Hematopoietic multipotent progenitor cell (in vitro differentiated cells): ENCODE measurements around the gene ZMYND15. TPM values are rescaled to one million over a fixed set of nuclear protein-coding genes. Genes with fewer than 3 reads are reported as not detected.
A peak's percentile ranks its signal among the peaks of the same experiment; 100 is the strongest.
"Not testable (repeated sequence)": the region's sequence is repeated elsewhere in the genome, so short reads cannot be mapped to it uniquely, and the experiment has no call there.

Experiments used
- DNase-seq, 3 donors: peaks; one replicate each; pipeline ENCODE4 v3.0.0-alpha.2; 2011 to 2015; ENCODE audit warnings: low read depth in 2 of 3, low spot score in 2 of 3
- total RNA-seq: library from RNA; depleted of rRNA; stranded (reverse); fragments of >200 nt; gene quantifications from one replicate; pipeline ENCODE4 v1.2.3, GENCODE V29; 2012

Gene ZMYND15
- total RNA-seq, 1 donor, result under 0.01 TPM

DNA sequence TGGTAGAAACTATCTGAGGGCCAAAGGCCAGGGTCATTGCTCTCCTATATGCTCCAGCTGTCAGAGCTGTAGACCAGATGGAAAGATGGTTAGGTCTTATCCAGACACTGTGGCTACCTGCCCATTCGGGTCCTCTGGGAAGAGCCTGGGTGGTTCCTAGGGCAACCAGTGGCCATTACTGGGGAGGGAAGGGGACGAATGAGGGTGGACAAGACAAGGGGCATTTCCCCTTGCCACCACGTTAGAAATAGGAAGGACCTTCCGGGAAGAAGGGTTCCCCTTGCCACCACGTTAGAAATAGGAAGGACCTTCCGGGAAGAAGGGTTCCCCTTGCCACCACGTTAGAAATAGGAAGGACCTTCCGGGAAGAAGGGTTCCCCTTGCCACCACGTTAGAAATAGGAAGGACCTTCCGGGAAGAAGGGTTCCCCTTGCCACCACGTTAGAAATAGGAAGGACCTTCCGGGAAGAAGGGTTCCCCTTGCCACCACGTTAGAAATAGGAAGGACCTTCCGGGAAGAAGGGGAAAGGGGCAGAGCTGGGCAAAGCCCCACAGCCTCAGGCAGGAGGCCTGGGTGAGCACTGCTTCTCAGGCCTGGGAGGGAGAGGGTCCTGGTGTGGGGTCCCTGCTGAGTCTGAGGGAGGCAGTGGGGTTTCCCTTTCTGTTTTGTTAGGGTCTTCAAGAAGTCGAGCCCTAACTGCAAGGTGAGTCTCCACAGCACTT, 25.1 kb upstream of the ZMYND15 start:
- DNase-seq, result not testable (repeated sequence)

DNA sequence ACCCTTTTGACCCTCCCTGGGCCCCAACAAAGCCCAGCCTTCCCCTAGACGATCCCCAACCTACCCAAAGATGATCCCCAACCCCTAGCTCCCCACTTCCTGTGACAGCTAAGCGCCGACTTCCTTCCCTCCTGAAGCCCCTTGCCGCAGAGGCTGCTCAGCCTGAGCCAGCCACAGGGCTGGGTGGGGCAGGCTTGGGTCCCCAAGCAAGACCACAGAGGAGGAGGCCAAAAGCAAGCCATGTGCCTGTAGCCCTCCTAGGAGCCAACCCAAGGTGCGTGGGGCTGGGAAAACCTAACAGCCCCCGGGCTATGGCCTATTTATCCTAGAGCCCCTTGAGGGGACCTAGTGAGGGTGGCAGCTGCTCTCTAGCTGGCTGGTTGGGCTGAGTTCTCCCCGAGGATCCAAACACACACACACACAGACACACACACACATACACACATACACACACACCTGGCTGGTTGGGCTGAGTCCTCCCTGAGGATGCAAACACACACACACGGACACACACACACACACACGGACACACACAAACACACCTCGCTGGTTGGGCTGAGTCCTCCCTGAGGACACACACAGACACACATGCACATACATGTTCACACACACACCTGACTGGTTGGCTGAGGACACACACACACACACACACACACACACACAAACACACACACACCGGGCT, 24.4 kb upstream of the ZMYND15 start:
- DNase-seq, result peak in 2 of 3 donors; percentile 66 to 73

DNA sequence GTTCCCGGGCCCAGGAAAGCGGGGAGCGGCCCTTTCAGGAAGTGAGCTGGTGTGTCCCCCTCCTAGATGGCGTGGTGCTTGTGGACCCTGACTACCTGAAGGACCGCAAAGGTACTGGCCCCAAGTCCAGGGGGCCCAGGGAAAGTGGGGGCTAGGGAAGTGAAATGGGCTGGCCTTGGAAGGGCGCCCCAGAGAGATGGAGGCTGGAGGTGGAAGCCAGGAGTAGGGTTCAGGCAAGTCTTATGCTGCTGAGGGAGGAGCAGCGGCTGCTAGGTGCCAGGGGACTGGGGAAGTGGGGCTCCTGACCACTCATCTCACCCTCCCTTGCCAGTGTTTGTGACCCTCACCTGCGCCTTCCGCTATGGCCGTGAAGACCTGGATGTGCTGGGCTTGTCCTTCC, 23.6 kb upstream of the ZMYND15 start:
- DNase-seq, result no peak

DNA sequence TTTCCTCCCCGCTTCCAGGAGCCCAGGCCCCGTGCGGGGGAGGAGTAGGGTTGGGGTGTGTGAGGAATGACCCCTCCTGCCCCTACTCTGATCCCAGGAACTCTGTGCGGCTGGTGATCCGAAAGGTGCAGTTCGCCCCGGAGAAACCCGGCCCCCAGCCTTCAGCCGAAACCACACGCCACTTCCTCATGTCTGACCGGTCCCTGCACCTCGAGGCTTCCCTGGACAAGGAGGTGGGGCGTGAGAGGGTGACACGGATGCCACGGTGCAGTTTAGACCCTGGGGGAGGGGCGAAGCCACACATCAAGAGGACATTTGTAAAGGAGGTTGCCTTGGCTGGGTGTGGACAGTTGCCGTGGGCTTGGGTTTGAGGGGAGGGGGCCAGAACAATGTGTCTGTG, 21.8 kb upstream of the ZMYND15 start:
- DNase-seq, result no peak

DNA sequence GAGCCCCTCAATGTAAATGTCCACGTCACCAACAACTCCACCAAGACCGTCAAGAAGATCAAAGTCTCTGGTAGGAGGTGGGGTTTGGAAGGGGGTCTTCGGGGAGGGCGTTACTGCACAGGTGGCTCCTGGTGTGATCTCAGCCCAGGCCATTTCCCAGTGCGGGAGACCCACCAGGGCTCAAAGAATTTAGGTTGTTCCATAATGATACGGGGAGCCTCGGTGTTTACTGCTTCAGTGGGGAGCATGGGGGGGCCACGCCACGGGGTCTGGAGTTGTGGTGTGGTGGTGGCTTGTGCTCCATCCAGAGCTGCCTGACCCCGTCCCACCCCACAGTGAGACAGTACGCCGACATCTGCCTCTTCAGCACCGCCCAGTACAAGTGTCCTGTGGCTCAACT, 21.4 kb upstream of the ZMYND15 start:
- DNase-seq, result no peak

DNA sequence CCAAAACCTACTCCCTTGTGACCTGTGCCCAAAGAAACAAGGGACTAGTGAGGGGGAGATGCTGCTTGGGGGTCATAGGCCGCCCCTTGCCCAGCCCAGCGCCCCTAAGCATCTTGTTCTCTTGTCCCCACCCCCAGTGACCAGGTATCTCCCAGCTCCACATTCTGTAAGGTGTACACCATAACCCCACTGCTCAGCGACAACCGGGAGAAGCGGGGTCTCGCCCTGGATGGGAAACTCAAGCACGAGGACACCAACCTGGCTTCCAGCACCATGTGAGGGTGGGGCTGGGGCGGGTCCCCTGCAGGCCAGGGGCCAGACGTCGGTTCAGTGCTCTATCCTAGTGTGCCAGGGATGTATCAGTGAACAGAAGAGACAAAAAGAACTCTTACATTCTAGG, 20.5 kb upstream of the ZMYND15 start:
- DNase-seq, result no peak

DNA sequence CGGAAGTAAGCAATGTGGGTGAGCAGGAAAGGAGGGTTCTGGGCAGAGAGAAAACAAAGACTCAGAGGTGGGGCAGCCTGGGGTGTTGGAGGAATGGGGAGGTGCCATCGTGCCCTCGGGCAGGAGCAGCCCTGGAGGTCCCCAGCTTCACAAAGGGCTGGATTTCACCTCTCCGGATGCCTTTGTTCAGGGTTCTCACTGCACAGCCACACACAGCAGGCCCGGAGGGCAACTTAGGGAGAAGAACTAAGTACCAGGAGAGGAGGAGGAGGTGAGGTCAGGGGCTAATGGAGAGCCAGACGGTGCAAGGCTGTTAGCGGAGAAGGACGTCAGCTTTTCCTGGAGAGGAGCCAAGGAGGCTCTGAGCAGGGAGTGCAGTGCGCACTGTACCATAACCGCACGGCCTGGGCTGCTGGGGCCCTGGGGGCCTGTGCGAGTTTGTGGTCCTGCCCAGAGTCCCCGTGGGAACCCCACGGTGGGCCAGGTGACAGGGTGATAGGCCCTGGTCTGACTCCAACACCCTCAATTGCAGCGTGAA, 19.9 kb upstream of the ZMYND15 start:
- no peak for DNase-seq

DNA sequence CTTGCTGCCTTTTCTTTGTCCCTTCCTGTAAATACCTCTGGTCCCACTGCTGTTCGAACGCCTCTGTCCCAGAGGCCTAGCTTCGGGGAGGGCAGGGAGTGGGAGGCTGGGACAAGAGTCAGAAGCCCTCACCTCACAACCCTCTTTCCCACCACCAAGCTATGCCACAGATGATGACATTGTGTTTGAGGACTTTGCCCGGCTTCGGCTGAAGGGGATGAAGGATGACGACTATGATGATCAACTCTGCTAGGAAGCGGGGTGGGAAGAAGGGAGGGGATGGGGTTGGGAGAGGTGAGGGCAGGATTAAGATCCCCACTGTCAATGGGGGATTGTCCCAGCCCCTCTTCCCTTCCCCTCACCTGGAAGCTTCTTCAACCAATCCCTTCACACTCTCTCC, 18.8 kb upstream of the ZMYND15 start:
- DNase-seq, result no peak

DNA sequence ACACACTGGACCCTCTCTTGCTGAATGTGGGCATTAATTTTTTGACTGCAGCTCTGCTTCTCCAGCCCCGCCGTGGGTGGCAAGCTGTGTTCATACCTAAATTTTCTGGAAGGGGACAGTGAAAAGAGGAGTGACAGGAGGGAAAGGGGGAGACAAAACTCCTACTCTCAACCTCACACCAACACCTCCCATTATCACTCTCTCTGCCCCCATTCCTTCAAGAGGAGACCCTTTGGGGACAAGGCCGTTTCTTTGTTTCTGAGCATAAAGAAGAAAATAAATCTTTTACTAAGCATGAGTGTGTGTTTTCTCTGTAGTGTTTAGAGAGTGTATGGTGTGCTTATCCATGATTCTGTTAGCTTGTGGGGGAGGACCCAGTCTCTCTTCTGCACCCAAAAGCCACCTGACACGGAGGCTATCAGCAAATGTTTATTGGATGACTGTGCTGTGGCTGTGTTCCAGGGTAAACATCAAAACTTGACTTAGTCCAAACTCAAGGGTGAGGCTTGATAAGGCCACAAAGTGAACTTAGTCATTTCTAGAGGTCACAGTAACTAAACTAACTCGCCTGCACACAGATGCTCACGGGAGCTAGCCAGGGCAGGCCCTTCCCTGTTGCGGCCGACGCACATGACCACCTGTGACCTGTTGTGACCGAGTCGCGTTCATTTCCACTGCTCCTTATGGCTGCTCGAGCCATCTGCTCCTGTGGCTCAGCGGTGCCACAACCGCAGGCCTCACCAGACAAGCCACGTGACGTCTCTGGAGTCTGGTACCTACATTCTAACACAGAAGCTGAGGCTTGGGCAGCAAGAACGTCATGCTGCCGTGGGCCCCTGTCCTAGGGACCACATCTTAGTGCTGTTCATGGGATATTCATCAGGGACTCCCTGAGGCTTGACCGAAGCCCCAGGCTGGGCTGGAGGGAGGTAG, 18.2 kb upstream of the ZMYND15 start:
- no peak for DNase-seq

DNA sequence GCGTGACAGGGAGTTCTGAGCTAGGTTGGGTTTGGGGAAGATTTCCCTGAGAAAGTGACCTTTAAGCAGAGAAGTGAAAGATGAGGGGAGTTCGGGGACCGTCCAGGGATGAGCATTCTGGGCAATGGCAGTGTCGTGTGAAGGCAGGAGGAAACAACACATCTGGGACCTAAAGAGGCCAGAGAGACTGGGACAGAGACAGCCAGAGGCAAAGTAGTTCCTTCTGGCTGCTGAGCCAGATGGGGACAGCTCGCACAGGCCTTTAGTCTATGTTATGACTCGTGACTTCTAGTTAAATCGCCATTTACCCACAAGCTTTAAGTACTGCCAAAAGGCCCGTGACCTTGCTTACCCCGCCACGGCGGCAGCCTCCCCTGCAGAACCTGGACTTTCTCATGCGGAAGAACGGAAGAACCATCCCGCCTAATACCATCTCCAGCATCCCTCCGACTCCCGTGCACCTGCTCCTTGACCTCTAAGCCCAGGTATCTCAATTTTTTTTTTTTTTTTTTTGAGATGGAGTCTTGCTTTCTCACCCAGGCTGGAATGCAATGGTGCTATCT, 16.9 kb upstream of the ZMYND15 start:
- DNase-seq, result no peak

DNA sequence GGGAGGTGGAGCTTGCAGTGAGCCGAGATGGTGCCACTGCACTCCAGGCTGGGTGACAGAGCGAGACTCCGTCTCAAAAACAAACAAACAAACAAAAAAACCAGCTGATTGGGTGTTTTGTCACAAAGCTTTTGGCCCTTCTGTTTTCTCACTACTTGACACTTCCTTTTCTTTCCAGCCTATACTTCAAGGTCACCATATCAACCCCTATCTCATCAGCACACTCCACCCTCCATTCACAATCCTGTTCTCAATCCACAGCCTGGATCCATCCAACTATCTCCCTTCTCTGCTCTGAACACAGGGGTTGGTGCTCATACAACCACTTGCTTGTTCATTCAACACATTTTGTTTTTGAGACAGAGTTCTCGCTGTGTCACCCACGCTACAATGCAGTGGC, 15.0 kb upstream of the ZMYND15 start:
- DNase-seq, result no peak

DNA sequence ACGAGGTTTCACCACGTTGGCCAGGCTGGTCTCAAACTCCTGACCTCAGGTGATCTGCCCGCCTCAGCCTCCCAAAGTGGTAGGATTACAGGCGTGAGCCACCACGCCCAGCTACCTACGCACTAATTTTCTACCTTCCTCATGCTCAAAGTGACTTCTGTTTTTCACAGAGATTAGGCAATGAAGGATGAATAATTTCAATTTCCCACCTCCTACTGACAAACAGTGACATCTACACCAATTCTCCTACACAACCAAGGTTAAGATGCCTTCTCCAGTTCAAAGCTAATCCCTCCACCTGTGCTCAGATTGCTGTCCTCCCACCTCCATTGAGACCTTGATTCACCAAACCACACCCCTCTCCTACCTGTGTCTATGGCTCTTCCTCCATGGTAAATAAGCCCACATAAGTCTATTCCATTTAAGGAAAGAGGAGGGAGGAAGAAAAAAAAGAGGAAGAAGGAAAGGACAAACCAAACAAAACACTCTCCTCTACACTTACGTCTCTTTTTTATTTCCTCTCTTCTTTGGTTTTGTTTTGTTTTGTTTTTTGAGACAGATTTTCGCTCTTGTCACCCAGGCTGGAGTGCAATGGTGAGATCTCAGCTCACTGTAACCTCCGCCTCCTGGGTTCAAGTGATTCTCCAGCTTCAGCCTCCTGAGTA, 13.9 kb upstream of the ZMYND15 start:
- DNase-seq, result peak in 1 of 3 donors; percentile 20

DNA sequence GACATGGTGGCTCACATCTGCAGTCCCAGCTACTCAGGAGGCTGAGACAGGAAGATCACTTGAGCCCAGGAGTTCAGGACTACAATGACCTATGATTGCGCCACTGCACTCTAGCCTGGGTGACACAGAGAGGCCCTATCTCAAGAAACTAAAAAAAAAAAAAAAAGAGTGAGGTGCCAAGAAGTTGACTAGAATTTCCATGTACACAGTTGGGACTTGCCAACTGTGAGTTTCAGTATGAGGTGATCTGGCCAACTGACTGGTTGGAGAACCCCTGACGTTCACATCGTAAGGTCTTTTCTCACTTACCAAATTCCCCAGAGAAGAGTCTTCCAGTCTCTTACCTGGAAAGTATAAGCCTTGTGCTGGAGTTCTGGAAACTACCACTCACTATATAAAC, 11.5 kb upstream of the ZMYND15 start:
- no peak for DNase-seq

DNA sequence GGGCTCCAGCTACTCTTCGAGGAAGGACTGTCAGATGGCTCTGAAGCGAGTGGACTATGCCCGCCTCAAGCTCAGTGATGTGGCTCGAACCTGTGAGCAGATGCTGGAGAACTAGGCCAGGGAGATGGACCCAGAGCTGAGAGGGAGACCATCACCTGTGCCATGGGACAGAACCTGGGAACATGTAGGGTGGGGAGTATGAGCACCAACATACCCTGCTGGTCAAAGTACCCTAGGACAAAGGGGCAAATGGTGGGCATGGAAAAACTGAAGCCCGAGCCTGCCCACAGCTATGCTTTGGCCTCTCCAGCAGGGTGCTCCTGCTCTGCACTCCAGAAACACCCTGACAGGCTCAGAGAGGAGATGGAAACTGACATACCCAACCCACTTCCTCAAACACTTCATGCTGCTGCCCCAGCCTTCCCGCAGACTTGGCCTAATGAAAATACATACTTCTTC, 6.5 kb upstream of the ZMYND15 start:
- DNase-seq, result peak in 2 of 3 donors; percentile 85 to 92

DNA sequence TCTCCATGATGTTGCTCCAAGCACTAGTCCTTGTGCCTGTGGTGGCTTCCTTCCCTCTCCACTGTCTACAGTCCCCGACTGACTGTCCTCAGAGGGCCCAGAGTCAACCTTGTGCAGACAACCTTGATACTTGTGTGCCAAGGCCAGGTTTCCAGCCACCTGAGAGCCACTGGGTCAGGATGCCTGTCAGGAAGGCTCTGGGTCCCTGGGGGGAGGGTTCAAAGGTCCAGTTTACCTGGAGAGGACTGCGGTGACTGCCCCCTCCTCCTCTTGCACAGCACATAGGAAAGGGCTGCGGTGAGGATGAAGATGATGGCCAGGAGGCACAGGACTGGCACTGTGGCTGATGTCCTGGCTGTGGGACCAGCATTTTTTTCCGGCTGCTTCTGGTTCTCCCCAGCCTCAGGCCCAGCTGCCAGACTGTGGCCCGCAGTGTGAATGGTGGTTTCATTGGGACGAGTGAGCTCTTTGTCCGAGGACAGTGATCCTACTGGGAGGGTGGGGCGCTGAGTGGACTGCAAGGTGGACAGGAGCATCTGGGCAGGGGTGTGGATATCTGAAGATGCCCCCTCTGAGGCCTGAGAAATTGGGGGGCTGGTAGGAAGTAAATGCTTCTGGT, 4.7 kb upstream of the ZMYND15 start:
- DNase-seq, result no peak

DNA sequence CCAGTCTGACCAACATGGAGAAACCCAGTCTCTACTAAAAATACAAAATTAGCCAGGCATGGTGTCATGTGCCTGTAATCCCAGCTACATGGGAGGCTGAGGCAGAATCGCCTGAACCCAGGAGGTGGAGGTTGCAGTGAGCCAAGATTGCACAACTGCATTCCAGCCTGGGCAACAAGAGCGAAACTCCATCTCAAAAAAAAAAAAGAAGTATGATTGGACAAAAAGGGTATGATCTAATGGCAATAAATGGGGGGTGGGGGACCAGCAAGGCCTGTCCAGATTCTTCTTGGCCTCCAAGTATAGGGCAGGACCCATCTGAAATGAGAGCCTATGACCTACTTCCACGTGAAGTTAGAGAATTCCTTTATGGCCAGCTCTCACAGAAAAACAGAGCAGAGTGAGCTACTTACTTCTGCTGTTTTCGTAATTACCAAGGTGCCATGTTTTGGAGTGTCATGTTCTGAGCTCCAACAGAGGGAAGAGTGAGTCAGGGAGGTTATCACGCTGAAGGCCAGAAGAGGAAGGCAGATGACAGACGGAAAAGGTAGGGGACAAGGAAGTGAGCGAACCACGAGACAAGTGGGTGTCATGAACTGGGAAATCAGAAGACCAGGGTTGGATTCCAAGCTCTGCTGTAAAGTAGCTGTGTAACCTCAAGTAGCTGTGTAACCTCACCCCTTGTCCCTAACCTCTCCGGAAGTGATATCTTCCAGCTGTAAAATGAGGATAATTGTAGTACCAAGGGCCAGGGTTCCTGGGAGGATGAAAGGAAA, 3.6 kb upstream of the ZMYND15 start:
- peak in 1 of 3 donors; percentile 26 for DNase-seq

DNA sequence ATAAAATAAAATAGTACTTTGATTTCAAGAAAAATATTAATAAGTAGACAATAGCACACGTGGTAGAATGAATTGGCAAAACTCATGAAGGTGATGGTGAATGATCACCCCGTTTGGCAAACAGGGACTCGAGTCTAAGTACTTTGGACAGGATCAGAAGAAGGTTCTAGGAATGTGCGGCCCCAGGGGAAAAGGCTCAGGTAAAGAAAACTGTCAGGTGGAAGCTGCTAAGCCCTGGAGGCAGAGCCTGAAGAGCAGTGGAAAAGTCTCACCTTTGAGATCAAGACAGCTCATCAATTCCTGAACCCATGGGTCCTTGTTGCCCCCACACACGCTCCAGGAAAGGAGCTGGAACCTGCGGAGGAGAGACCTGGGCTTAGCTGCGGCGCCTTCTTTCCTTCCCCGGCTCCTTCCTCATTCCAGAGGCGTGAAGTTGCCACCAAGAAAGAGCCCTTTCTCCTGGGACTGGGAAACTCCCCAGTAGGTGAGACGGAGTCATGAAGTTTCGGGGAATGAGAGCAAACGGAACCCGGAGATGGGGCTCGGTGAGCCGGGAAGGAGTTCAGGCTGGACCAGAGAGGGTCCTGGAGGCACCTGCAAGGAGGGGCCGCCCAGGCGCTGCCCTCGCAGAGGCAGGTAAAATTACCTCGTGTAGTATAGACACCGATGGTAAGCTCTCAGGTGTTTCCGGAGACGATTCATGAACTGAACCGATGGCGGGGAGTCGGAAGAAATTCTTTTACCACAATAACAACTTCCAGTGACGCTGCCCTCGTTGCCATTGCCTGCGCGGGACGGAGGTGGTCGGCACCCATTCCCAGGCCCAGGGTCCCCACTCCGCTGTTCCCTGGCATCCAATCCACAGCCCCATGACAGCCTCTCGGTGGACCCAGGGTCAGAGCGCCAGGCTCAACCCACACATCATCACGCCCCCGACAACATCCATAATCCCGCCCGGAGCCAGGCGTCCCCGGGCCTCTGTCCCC, 1.2 kb upstream of the ZMYND15 start:
- DNase-seq, result peak in 1 of 3 donors; percentile 33

DNA sequence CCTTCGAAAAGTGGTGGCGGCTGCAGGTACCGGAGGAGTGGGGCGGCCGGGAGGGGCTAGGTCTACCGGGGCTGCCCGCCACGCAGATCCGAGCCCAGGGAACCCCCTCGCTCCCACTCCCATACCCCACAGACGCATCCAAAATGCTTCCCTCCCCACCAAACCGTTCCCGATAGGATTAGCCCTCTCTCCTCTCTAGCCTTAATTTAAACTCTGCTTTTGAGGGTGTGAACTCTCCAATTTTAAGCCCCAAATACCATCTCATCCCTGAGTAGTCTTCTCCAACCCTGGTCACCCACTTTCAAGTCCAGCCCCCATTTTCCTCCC, 355 bp downstream of the ZMYND15 start:
- DNase-seq, result no peak
